ENCODE results near the gene S100A5. TPM values are rescaled to one million over a fixed set of nuclear protein-coding genes. Genes with fewer than 3 reads are reported as not detected.
"Not testable (repeated sequence)": the region's sequence is repeated elsewhere in the genome, so short reads cannot be mapped to it uniquely, and the experiment has no call there.

The S100A5 gene
- total RNA-seq, 6 experiments from 2014 or later: 0.40 to 1.2 (median 0.71) TPM

DNA sequence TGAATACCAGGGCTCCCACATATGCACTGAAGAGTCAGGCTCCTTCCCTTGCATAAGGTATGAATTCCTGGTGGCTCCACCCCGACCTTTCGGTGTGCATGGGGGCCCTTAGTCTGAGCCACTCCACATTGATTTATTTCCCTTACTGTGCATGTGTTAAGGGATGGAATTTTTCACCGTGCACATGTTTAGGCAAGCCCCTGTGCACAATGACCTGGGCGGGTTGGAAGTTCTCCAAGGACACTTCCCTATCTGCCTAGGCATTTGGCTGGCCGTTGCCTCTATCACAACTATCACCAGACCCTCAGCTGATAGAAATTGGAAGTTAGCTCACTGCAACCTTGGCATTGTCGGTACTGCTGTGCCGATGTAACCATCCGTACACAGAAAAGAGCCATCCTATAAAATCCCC, 14.6 kb downstream of the S100A5 start:
- Mint-ChIP-seq H3K4me3 (no peak overlapping the region), H3K9me3 (no peaks in the 10 kb centered on the region), H3K4me1 (ENCODE audit: low read depth) (peaks cover 35% of the 10 kb centered on the region), H3K36me3 (ENCODE audit: low read depth) (no peaks in the 10 kb centered on the region), H3K27ac (no peak overlapping the region), H3K27me3 (ENCODE audit: insufficient read depth) (no peaks in the 10 kb centered on the region)
- TF ChIP-seq, protein P1, sequence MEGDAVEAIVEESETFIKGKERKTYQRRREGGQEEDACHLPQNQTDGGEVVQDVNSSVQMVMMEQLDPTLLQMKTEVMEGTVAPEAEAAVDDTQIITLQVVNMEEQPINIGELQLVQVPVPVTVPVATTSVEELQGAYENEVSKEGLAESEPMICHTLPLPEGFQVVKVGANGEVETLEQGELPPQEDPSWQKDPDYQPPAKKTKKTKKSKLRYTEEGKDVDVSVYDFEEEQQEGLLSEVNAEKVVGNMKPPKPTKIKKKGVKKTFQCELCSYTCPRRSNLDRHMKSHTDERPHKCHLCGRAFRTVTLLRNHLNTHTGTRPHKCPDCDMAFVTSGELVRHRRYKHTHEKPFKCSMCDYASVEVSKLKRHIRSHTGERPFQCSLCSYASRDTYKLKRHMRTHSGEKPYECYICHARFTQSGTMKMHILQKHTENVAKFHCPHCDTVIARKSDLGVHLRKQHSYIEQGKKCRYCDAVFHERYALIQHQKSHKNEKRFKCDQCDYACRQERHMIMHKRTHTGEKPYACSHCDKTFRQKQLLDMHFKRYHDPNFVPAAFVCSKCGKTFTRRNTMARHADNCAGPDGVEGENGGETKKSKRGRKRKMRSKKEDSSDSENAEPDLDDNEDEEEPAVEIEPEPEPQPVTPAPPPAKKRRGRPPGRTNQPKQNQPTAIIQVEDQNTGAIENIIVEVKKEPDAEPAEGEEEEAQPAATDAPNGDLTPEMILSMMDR (IDR thresholded peaks at IDR 0.05): no peak
- DNase-seq: no peak

DNA sequence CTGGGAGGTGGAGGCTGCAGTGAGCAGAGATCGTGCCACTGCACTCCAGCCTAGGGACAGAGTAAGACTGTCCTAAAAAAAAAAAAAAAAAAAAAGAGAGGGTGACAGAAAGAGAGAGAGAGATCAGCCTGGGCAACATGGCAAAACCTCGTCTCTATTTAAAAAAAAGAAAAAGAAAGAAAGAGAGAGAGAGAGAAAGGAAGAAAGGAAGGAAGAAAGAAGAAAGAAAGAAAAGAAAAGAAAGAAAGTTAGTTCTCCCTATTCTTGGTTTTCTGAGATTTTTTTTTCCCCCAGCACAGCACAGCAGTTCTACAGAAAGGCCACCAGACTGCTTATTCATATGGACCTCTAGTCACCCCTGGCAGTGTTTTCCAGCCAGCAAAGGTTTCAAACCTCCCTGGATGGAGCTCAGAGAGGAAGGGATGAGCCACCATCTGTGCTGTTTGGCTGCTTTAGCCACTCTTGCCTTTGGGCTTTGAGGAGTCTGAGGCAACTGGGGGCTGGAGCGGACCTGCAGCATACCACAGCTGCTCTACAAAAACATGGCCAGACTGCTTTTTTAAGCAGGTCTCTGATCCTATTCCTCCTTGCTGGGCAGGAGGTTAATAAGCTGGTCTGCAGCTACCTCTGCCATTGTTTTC, 15.5 kb downstream of the S100A5 start:
- DNase-seq: no peak
- H3K9me3 Mint-ChIP-seq: no peaks in the 10 kb centered on the region
- H3K4me3 Mint-ChIP-seq: no peak overlapping the region
- TF ChIP-seq, protein P1 (IDR thresholded peaks at IDR 0.05): no peak
- H3K27ac Mint-ChIP-seq: no peak overlapping the region
- H3K36me3 Mint-ChIP-seq (ENCODE audit: low read depth): no peaks in the 10 kb centered on the region
- peaks cover 41% of the 10 kb centered on the region for H3K4me1 Mint-ChIP-seq (ENCODE audit: low read depth)
- H3K27me3 Mint-ChIP-seq (ENCODE audit: insufficient read depth): no peaks in the 10 kb centered on the region

DNA sequence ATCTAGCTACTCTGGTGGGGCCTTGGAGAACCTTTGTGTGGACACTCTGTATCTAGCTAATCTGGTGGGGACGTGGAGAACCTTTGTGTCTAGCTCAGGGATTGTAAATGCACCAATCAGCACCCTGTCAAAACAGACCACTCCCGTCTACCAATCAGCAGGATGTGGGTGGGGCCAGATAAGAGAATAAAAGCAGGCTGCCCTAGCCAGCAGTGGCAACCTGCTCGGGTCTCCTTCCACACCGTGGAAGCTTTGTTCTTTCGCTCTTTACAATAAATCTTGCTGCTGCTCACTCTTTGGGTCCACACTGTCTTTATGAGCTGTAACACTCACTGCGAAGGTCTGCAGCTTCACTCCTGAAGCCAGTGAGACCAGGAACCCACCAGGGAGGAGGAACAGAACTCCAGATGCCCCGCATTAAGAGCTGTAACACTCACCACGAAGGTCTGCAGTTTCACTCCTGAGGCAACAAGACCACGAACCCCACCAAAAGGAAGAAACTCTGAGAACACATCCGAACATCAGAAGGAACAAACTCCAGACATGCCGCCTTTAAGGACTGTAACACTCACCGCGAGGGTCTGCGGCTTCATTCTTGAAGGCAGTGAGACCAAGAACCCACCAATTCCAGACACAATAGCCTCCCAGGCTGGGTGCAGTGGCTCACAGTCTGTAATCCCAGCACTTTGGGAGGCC, 18.2 kb downstream of the S100A5 start:
- DNase-seq; H3K27me3 Mint-ChIP-seq (ENCODE audit: insufficient read depth); H3K36me3 Mint-ChIP-seq (ENCODE audit: low read depth); H3K4me3 Mint-ChIP-seq; H3K27ac Mint-ChIP-seq; H3K9me3 Mint-ChIP-seq: not testable (repeated sequence)
- peaks cover 45% of the 10 kb centered on the region for H3K4me1 Mint-ChIP-seq (ENCODE audit: low read depth)

DNA sequence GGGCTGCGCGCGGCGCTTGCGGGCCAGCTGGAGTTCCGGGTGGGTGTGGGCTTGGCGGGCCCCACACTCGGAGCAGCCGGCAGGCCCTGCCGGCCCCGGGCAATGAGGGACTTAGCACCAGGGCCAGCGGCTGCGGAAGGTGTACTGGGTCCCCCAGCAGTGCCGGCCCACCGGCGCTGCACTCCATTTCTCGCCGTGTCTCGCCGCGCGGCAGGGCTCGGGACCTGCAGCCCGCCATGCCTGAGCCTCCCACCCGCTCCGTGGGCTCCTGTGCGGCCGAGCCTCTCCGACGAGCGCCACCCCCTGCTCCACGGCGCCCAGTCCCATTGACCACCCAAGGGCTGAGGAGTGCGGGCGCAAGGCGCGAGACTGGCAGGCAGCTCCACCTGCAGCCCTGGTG, 18.9 kb downstream of the S100A5 start:
- not testable (repeated sequence) for H3K4me3 Mint-ChIP-seq; H3K9me3 Mint-ChIP-seq; DNase-seq; H3K27ac Mint-ChIP-seq; H3K36me3 Mint-ChIP-seq (ENCODE audit: low read depth); H3K27me3 Mint-ChIP-seq (ENCODE audit: insufficient read depth)
- peaks cover 38% of the 10 kb centered on the region for H3K4me1 Mint-ChIP-seq (ENCODE audit: low read depth)

DNA sequence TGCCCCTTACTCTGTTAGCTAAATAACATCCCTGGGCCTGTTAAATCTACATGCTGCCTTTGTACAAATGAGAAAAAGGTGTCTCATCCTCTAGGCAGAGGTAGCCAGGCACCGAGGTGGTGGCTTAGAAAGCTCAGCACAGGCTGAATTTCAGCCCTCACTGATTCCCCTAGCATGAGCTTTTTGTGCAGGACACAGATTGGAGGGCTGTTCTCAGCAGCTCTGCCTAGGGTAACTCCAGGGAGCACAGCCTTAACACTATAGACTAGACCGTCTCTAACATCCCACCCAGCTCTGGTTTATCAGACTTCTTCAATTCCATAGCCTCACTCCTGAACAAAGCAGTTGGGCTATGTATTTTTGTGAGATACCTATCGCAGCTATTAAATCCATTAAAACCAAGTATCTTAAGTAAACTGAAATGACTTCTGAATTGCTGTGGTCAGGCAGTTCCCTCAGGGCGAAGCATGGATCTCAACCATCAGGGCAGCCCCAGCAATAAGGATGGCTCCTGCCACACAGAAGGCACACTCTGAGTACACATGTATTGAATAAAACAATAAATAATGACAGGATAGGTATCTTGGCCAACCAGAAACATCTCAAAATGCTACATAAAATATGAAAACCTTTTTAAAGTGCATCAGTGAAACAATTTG, 19.8 kb downstream of the S100A5 start:
- no peak for DNase-seq
- Mint-ChIP-seq H3K27me3 (ENCODE audit: insufficient read depth) (peaks cover 3% of the 10 kb centered on the region; the same call in 1 of the 2 replicates), H3K27ac (peak overlapping the region; percentile 16; the same call in 1 of the 2 replicates), H3K4me3 (no peak overlapping the region), H3K36me3 (ENCODE audit: low read depth) (no peaks in the 10 kb centered on the region), H3K4me1 (ENCODE audit: low read depth) (peaks cover 35% of the 10 kb centered on the region), H3K9me3 (no peaks in the 10 kb centered on the region)
- TF ChIP-seq, protein P1 (IDR thresholded peaks at IDR 0.05): no peak

DNA sequence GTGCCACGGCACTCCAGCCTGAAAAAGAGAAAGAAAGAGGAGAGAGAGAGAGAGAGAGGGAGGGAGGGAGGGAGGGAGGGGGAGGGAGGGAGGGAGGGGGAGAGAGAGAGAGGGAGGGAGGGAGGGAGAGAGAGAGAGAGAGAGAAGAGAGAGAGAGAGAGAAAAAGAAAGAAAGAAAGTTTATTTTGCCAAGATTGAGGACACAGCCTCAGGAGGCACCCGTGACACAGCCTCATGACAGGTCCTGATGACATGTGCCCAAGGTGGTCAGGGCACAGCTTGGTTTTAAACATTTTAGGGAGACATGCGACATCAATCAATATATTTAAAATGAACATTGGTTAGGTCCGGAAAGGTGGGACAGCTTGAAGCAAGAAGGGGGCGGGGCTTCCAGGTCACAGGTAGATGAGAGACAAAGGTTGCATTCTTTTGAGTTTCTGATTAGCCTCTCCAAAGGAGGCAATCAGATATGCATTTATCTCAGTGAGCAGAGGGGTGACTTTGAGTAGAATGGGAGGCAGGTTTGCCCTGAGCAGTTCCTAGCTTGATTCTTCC, 20.5 kb downstream of the S100A5 start:
- not testable (repeated sequence) for H3K4me3 Mint-ChIP-seq; H3K9me3 Mint-ChIP-seq; H3K36me3 Mint-ChIP-seq (ENCODE audit: low read depth); H3K27me3 Mint-ChIP-seq (ENCODE audit: insufficient read depth); H3K27ac Mint-ChIP-seq; DNase-seq
- peaks cover 30% of the 10 kb centered on the region for H3K4me1 Mint-ChIP-seq (ENCODE audit: low read depth)

DNA sequence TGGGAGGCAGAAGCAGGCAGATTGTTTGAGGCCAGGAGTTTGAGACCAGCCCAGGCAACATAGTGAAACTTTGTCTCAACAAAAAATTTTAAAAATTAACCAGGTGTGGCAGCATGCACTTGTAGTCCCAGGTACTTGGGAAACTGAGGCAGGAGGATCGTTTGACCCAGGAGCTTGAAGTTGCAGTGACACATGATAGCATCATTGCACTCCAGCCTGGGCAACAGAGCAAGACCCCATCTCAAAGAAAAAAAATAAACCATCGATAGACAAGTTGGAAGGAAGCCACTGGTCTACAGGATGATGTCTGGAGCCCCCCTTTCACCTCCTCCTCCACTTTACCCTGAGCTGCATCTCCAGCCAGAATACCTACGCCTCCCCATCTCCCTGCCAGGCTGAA, 21.5 kb downstream of the S100A5 start:
- no peak for DNase-seq
- peaks cover 26% of the 10 kb centered on the region for H3K4me1 Mint-ChIP-seq (ENCODE audit: low read depth)
- no peak overlapping the region for H3K4me3 Mint-ChIP-seq
- H3K9me3 Mint-ChIP-seq: no peaks in the 10 kb centered on the region
- no peak overlapping the region for H3K27ac Mint-ChIP-seq
- H3K36me3 Mint-ChIP-seq (ENCODE audit: low read depth): no peaks in the 10 kb centered on the region
- peaks cover 3% of the 10 kb centered on the region; the same call in 1 of the 2 replicates for H3K27me3 Mint-ChIP-seq (ENCODE audit: insufficient read depth)
- TF ChIP-seq, protein P1 (IDR thresholded peaks at IDR 0.05): no peak
